T-helper 1 cell treated with Interleukin-12 subunit alpha and Interleukin-12 subunit beta and Interleukin-4 antibody, amounts not matched to agents 30 μg/mL and 1 μg/mL, for 36 hours (primary cell): Measurements from ENCODE around the gene IL12A.

Experiments
- H3K27ac Mint-ChIP-seq: one replicate; pipeline ENCODE4 v1.8.0; 2021; ENCODE audit warnings: mild to moderate bottlenecking, mixed read lengths
- H3K27me3 Mint-ChIP-seq: one replicate; pipeline ENCODE4 v1.8.0; 2021; ENCODE audit warnings: low read depth, mixed read lengths
- H3K36me3 Mint-ChIP-seq: one replicate; pipeline ENCODE4 v1.8.0; 2021; ENCODE audit warnings: low read depth, mixed read lengths
- H3K4me1 Mint-ChIP-seq: one replicate; pipeline ENCODE4 v1.8.0; 2021; ENCODE audit warnings: low read depth, mixed read lengths
- H3K4me3 Mint-ChIP-seq: one replicate; pipeline ENCODE4 v1.8.0; 2021; ENCODE audit warnings: mild to moderate bottlenecking, moderate library complexity, mixed read lengths
- H3K9me3 Mint-ChIP-seq: one replicate; pipeline ENCODE4 v1.8.0; 2021; ENCODE audit warnings: mixed read lengths

Gene IL12A

DNA sequence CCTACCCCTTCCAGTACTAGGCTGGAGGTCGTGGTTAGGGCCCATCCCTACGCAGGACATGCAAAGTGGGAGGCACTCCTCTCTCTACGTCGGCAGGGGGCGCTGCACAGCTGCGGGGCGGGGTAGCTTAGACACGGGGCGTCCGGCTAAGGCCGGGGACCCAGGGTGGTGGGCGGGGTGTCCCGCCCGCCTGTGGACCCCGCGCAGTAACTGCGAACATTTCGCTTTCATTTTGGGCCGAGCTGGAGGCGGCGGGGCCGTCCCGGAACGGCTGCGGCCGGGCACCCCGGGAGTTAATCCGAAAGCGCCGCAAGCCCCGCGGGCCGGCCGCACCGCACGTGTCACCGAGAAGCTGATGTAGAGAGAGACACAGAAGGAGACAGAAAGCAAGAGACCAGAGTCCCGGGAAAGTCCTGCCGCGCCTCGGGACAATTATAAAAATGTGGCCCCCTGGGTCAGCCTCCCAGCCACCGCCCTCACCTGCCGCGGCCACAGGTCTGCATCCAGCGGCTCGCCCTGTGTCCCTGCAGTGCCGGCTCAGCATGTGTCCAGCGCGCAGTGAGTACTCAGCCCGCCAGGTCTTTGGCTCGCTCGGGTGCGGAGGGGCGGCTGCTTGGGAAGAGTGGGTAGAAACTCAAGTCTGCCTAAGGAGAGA lies at the start of gene IL12A:
IL12A (plus strand) TSS at position 219 of the 655 bp plus-strand sequence.
- H3K4me1 Mint-ChIP-seq, result peaks cover 19% of the 10 kb centered on the region
- no peak within 1 kb of the TSS for H3K27ac Mint-ChIP-seq
- peaks cover 30% of the 10 kb centered on the region for H3K27me3 Mint-ChIP-seq
- H3K9me3 Mint-ChIP-seq, result no peaks in the 10 kb centered on the region
- H3K4me3 Mint-ChIP-seq, result peak within 1 kb of the TSS; percentile 84
- H3K36me3 Mint-ChIP-seq, result peaks cover 3% of the 10 kb centered on the region

DNA sequence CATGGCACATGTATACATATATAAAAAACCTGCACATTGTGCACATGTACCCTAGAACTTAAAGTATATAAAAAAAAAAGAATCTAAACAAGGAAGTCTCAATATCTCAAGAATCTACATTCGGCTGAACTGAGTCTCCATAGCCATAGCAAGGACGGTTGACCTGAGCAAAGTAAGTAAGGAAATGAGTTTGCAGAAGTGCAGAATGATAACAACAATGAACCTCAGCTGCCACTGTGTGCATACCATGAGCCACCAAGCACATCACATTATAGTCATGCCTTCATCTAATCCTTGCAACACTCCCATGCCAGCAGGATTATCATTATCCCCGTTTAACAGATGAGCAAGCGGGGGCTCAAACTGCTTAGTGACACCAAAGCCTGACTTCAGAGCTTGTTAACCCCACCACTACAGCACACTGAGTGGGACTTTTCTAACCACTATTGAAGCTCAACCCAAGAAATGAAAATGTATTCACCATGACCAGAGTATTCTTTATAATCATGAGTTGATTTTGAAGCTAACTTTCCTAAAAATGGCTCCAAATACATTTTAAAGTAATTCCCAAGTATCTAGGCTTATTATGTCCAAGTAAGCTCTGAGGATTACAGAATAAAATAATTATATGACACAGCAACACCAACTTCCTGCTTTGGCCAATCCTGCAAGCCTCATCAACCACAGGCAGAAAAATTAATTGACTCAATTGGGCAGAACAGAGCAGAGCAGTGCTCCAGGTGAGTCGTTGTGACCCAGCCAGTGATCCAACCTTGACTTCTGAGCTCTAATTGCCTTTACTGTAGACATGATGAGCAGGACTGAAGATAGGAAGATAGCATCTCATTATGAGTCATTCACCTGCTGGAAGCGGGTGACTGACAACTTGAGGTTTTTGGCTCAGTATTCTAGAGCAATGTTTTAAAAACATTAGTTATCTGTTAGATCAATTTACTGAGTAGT lies 47.3 kb upstream of the IL12A start:
- Mint-ChIP-seq H3K27me3 (peaks cover 14% of the 10 kb centered on the region), H3K9me3 (no peaks in the 10 kb centered on the region), H3K4me3 (no peak overlapping the region), H3K36me3 (no peaks in the 10 kb centered on the region), H3K27ac (peak overlapping the region; percentile 58), H3K4me1 (peaks cover 6% of the 10 kb centered on the region)

DNA sequence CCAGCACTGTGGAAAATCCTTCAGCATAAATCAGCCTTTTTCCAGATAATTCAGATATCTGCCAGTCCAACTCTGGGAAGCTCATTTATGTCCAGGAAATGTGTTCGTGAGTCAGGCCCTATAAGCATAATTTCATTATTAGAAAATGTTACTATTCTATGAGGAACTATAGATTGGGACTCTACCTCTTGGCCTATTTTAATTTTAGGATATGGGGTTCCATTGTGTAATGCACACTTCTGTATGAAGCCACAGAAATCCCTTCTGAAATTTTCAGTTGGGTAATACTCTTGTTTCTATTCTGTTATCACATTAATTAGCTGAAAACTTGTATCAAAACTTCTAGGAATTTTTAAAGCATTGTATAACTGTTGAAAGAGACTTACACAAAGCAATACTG lies 43.9 kb upstream of the IL12A start:
- H3K9me3 Mint-ChIP-seq, result no peaks in the 10 kb centered on the region
- H3K36me3 Mint-ChIP-seq, result no peaks in the 10 kb centered on the region
- no peak overlapping the region for H3K27ac Mint-ChIP-seq
- no peak overlapping the region for H3K4me3 Mint-ChIP-seq
- peaks cover 6% of the 10 kb centered on the region for H3K4me1 Mint-ChIP-seq
- peaks cover 26% of the 10 kb centered on the region for H3K27me3 Mint-ChIP-seq

DNA sequence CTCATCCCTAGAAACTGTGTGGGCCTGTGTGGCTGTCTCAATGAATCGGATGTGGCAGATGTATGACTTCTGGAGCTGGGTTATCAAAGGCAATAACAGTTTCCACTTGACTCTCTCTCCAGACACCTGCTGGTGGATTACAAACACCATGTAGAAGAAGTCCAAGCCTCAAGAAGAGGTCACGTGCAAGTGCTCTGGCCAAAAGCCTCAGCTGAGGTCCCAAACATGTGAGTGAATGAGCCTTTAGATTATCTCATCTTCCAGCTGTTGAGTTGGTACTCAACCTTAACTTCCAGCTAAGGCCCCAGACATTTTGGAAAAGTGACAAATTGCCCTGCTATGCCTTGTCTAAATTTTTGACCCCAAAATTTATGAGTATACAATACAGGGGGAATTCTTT lies 42.7 kb upstream of the IL12A start:
- Mint-ChIP-seq H3K27me3 (peaks cover 30% of the 10 kb centered on the region), H3K9me3 (no peaks in the 10 kb centered on the region)

DNA sequence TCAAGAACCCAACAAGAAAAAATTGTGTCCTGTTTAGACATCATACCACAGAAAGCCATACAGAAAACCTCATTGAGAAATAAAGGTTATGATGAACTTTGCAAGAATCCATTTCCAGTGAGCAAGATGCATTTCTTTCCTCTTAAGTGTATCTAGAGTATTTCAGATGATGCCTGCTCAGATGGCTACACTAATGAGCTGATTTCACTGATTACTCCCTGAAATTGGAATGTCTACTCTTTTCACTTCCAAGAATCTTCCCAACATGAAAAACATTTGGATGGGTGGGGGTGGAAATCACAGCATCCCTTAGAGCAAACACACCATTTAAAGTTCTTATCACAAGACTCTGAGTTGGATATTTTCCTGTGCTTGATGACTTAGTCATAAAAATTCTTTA lies 41.4 kb upstream of the IL12A start:
- no peak overlapping the region for H3K27ac Mint-ChIP-seq
- no peaks in the 10 kb centered on the region for H3K36me3 Mint-ChIP-seq
- no peak overlapping the region for H3K4me3 Mint-ChIP-seq
- H3K9me3 Mint-ChIP-seq, result no peaks in the 10 kb centered on the region
- peaks cover 35% of the 10 kb centered on the region for H3K27me3 Mint-ChIP-seq
- H3K4me1 Mint-ChIP-seq, result no peaks in the 10 kb centered on the region

More for the DNA sequence above, 42.7 kb upstream of the IL12A start:
- Mint-ChIP-seq H3K4me3 (no peak overlapping the region), H3K27ac (no peak overlapping the region), H3K36me3 (no peaks in the 10 kb centered on the region), H3K4me1 (peaks cover 6% of the 10 kb centered on the region)

DNA sequence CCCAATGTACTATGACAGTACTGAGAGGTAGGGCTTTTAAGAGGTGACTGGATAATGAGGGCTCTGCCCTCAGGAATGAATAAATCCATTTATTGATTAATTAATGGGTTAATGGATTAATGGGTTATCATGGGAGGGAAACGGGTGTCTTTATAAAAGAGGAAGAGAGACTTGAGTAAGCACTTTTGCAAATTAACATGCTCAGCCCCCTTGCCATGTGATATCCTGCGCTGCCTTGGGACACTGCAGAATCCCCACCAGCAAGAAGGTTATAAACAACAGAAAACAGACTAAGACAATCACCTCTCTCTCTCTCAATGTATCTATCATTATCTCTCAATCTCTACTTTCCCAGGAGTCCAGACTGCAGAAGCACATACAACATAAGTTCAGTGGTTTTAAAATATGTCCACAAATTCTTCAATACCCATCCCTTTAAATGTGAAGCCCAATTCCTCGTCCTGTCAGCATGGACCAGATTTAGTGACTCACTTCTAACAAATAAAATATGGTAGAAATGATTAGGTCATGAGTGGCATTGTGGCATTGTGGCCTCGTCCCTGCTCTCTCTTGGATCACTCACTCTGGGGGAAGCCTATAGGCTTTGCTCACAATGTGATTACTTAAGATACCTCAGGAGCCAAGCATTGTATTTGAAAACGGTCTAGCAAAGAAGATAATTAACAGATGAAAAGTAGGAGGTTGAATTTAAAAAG lies 40.0 kb upstream of the IL12A start:
- no peaks in the 10 kb centered on the region for H3K4me1 Mint-ChIP-seq
- no peaks in the 10 kb centered on the region for H3K36me3 Mint-ChIP-seq
- peaks cover 40% of the 10 kb centered on the region for H3K27me3 Mint-ChIP-seq

DNA sequence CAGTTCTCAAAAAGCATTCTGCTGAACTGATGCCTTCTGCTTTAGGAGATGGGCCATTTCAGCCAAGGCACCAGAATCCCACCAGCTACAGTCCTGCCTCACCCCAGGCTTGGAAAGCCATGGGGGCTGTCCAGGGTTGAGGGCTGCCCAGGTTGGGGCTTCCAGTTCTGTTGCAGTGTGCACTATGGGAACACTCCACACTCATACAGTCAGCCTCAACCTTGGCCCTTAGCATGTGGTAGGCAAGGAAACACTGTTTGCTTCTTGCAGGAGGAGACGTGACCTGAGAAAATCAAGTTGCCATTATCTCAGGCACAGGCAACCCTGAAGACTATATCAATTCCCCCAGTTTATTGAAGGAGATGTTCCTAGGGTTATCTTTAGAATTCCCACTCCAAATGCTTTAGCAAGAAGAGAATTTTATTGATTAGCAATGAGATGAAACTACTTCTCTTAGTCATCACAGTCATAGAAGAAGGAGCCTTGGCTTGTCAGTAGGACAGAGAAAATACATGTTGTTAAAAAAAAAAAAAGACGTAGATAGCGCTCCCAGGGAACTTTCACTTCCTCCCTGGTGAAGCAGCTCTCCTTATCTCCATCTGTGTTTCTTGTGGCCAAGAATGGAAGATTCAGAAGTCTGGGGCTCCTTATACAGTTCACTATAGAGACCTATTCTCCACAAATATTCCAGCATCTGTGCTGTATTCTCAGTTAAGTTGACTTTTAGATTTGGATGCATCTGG lies 38.3 kb upstream of the IL12A start:
- Mint-ChIP-seq H3K27me3 (peaks cover 44% of the 10 kb centered on the region), H3K27ac (no peak overlapping the region), H3K9me3 (no peaks in the 10 kb centered on the region), H3K4me1 (no peaks in the 10 kb centered on the region), H3K4me3 (no peak overlapping the region), H3K36me3 (no peaks in the 10 kb centered on the region)

More for the DNA sequence above, 40.0 kb upstream of the IL12A start:
- Mint-ChIP-seq H3K27ac (no peak overlapping the region), H3K4me3 (no peak overlapping the region), H3K9me3 (no peaks in the 10 kb centered on the region)

DNA sequence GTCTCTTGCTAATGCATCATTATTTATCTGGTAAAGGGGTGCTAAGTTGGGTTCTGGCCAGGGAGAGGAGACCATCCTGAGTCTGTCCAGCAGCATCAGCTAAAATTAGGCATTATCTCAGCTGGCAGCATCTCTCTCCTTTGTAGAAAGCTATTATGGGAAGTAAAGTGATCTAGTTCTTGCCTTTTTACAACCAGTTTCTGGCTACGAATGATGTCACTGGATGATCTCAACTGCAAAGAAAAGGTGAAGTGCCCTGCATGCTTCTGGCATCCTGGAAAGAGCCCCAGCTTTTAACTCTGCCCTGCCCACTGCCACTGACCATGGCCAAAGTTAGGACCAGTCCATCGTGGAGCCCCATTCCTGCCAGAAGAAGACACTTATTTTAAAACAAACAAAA lies 37.1 kb upstream of the IL12A start:
- H3K4me1 Mint-ChIP-seq, result no peaks in the 10 kb centered on the region
- peaks cover 45% of the 10 kb centered on the region for H3K27me3 Mint-ChIP-seq
- no peaks in the 10 kb centered on the region for H3K36me3 Mint-ChIP-seq

DNA sequence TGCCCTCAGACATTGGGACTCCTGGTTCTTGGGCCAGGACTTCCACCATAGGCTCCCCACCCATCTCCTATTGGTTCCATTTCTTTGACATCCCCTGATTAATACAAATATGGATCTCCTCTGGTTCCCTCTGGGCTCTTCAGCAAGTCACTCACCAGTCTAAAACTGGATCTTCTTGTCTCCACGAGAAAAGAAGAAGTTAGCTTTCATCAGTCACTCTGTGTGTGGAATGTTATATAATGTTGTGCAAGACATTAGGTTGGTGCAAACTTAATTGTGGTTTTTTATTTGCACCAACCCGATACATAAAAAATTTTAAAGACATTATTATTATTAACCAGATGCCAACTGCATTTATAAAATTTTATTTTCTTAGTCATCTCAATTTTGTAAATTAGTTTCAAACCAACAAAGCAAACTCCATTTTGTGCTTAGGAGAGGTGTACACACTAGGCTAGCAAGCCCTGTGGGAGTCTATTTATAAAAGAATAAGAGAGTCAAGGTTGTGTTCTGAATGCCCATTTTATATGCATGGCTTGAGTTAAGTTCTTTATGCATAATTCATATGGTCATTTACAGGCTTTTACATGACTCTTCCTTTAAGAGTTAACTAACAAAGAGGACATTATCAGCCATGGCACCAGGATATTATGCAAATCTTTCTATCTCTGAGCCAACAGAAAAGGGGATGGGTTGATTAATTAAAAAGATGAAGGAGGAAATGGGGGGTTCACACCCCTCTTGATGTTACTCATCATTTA lies 35.1 kb upstream of the IL12A start:
- Mint-ChIP-seq H3K4me3 (no peak overlapping the region), H3K27me3 (peaks cover 37% of the 10 kb centered on the region), H3K4me1 (no peaks in the 10 kb centered on the region), H3K27ac (no peak overlapping the region), H3K36me3 (no peaks in the 10 kb centered on the region), H3K9me3 (no peaks in the 10 kb centered on the region)

More for the DNA sequence above, 37.1 kb upstream of the IL12A start:
- no peak overlapping the region for H3K4me3 Mint-ChIP-seq
- no peaks in the 10 kb centered on the region for H3K9me3 Mint-ChIP-seq
- H3K27ac Mint-ChIP-seq, result no peak overlapping the region

DNA sequence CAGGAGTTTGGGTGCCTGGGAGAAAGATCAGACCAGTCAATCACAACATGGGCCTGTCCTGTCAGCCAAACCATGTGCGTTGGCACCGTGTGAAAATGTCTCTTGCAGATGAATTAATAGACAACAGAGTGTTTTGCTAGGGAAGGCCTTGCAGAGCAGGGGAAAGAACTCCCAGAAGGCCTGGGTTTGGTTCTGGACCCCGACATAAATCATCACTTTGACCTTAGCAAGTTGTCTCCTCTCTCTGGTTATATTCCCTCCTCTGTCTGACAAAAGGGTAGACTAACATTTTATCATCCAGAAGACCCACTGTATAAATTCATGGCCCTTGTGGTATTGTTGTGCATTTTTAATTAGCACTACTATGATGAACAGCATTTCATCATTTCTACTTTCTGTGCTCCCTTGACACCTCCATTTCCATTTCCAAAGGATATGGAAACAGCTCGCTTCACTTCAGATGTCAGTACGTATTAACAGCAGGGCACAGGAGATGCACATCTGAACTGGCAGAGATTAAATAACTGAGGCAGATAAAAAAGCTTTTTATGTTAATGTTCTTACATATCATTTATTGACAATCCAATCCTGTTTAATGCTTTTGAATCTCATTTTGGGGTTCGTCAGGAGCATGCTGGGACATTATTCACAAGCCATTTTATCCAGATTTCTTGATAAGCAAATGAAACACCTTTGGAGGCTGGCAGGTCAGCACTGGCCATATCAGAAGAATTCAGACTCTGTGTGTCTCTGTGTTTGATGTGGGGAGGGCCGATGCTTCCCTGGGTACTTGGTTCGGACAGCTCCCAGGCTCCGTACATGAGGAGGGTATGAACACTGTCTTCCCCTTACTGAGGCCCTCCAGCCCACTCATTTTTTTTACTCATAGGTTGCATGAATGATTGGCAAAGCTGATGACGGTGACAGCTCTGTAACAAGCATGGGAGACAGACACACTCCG lies 28.2 kb upstream of the IL12A start:
- Mint-ChIP-seq H3K4me1 (no peaks in the 10 kb centered on the region), H3K4me3 (no peak overlapping the region), H3K9me3 (no peaks in the 10 kb centered on the region), H3K27ac (no peak overlapping the region), H3K36me3 (no peaks in the 10 kb centered on the region), H3K27me3 (peaks cover 14% of the 10 kb centered on the region)

DNA sequence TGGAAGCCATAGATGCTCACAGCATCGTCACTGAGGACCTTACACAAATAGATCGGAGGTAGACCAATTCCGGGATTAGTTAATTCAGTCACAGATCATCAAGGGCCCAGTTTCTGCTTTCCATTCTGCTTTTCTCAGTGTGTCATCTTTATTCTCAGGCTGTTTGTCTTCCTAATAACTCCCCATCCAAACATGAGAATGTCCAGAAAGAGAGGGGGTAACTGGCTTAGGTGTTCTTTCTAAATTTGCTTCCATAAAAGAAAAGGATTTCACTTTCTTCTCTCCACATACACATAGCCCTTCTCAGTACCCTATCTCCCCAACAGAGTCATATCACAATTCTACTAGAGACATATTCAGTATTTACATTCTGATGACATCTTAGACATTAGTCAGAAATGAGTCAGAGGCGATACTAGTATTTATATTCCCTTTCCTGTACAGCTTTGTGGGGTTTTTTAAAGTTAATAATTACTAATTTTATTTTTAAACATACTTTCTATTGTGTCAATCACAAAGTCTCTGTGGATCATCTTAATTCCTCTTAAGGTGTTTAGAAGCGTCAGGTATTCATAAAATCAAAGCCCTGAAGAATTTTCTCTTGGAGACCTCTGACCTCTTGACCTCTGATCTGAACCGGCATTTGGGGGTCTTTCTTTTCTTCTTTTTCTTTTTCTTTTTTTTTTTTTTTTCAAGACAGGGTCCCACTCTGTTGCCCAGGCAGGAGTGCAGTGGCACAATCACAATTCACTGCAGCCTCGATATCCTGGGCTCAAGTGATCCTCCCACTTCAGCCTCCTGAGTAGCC lies 24.3 kb upstream of the IL12A start:
- H3K27me3 Mint-ChIP-seq, result peaks cover 17% of the 10 kb centered on the region
- H3K4me3 Mint-ChIP-seq, result no peak overlapping the region
- no peaks in the 10 kb centered on the region for H3K9me3 Mint-ChIP-seq
- no peaks in the 10 kb centered on the region for H3K36me3 Mint-ChIP-seq
- no peaks in the 10 kb centered on the region for H3K4me1 Mint-ChIP-seq
- H3K27ac Mint-ChIP-seq, result no peak overlapping the region

DNA sequence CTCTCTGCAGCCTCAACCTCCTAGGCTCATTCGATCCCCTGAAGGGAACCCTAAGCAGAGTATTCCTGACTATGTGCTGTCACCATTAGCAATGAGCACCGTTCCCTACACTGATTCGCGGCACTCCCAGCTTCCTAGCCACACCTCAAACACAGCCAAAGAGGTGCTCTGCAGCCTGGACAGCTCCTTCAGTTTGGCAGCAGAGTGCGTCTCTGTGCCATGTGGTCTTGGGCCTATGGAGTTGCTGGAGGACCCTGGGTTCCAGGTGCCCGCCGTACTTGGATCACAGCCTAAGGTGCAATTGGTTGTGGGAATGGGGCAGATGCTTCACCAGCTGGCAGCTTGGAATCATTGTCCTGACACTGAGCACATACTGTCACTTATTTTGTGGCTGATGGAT lies 17.3 kb upstream of the IL12A start:
- H3K9me3 Mint-ChIP-seq, result no peaks in the 10 kb centered on the region
- H3K27me3 Mint-ChIP-seq, result peaks cover 33% of the 10 kb centered on the region
- no peak overlapping the region for H3K4me3 Mint-ChIP-seq

More for the DNA sequence above, 17.3 kb upstream of the IL12A start:
- H3K4me1 Mint-ChIP-seq, result no peaks in the 10 kb centered on the region
- no peak overlapping the region for H3K27ac Mint-ChIP-seq
- H3K36me3 Mint-ChIP-seq, result no peaks in the 10 kb centered on the region
